Transverse colon (tissue), 4 donors: ENCODE data around the gene RBM47. TPM values are rescaled to one million over a fixed set of nuclear protein-coding genes. Genes with fewer than 3 reads are reported as not detected.
A peak's percentile ranks its signal among the peaks of the same experiment; 100 is the strongest.

Source experiments
- DNase-seq: peaks from one replicate; pipeline ENCODE4 v3.0.0-alpha.2; 2019
- H3K27ac ChIP-seq, 4 donors: fragments of 200-600 bp; sonication (generic); 2 replicates each; pipeline ENCODE4 v1.5.1; 2016 to 2018; ENCODE audit warnings: inconsistent platforms in 4 of 4
- H3K27me3 ChIP-seq: fragments of 200-600 bp; sonication (generic); 2 replicates; pipeline ENCODE4 v1.5.1; 2017; ENCODE audit warnings: inconsistent platforms
- H3K36me3 ChIP-seq, 4 donors: fragments of 200-600 bp; sonication (generic); 2 replicates each; pipeline ENCODE4 v1.5.1; 2017 to 2019; ENCODE audit warnings: inconsistent platforms in 4 of 4
- H3K4me1 ChIP-seq, 4 donors: fragments of 200-600 bp; sonication (generic); 2 replicates each; pipeline ENCODE4 v1.5.1; 2017 to 2020; ENCODE audit warnings: inconsistent platforms in 4 of 4
- H3K4me3 ChIP-seq, 4 donors: fragments of 200-600 bp; sonication (generic); 1 replicate in 1 of 4; 2 replicates in 3 of 4; pipeline versions ENCODE4 v1.5.1 to v1.6.1; 2017 to 2019; ENCODE audit warnings: inconsistent platforms in 4 of 4
- H3K9me3 ChIP-seq, 2 donors: fragments of 200-600 bp; sonication (generic); 2 replicates each; pipeline ENCODE4 v1.5.1; 2017 to 2019; ENCODE audit warnings: inconsistent platforms in 2 of 2
- CTCF ChIP-seq, 5 experiments: fragments of 200-600 bp in 3 of 5; fragments of 450-650 bp in 2 of 5; sonication (generic) in 3 of 5; IDR thresholded peaks; 1 replicate in 2 of 5; 2 replicates in 3 of 5; pipeline ENCODE4 v1.5.1; 2016 to 2017; ENCODE audit warnings: antibody characterized with exemption in 5 of 5, inconsistent platforms in 3 of 5, mild to moderate bottlenecking in 2 of 5, moderate library complexity in 1 of 5
- EP300 ChIP-seq: sonication (generic); formaldehyde crosslinking; IDR thresholded peaks from one replicate; pipeline ENCODE4 v1.6.1; 2017; ENCODE audit warnings: antibody characterized with exemption, low read depth
- POLR2A ChIP-seq: fragments of 450-650 bp; IDR thresholded peaks from one replicate; pipeline ENCODE4 v1.6.1; 2016; ENCODE audit warnings: antibody characterized with exemption, mild to moderate bottlenecking, moderate library complexity
- POLR2AphosphoS5 ChIP-seq, 3 donors: sonication (generic); formaldehyde crosslinking; IDR thresholded peaks; one replicate each; pipeline ENCODE4 v1.6.1; 2016; ENCODE audit warnings: antibody characterized with exemption in 3 of 3
- WGBS, 2 donors: methylation state at CpG; one replicate each; pipeline ENCODE4 v1.1.5; 2018; ENCODE audit warnings: low coverage in 1 of 2; 5-methylcytosine and 5-hydroxymethylcytosine counted together
- in situ Hi-C, 4 donors: fragments of 200-750 bp; cut with MboI; loops; one replicate each; pipeline versions ENCODE4 v1.15.0 to v1.15.1; 2017; ENCODE audit warnings: low sequenced_read_pairs in 3 of 4, low pct_ligation_motif_present in 1 of 4, low pct_unique_long_range_greater_than_20kb in 1 of 4
- intact Hi-C: fragments of 100-400 bp; cut with DNase I; formaldehyde crosslinking; loops from one replicate; pipeline ENCODE4 v1.15.1; 2023; ENCODE audit warnings: low total_unique reads
- total RNA-seq, 4 donors: library from RNA; depleted of rRNA; stranded (reverse); fragments of >200 nt; gene quantifications; one replicate each; pipeline ENCODE4 v1.1.0, GENCODE V29; 2016

Gene RBM47
- total RNA-seq, 4 donors from 2014 or later = 273 to 667 (median 572) TPM

GRCh38 chr4:40406340-40406739 lies 223.3 kb downstream of the RBM47 start:
- H3K36me3 ChIP-seq = no peaks in the 10 kb centered on the region
- in situ Hi-C loops = no loop called here
- no peak for DNase-seq
- no peaks in the 10 kb centered on the region for H3K27me3 ChIP-seq
- peaks cover 0 to 9% of the 10 kb centered on the region in 2 donors for H3K9me3 ChIP-seq
- TF ChIP-seq CTCF (IDR thresholded peaks at IDR 0.05) (no peak), POLR2AphosphoS5 (IDR thresholded peaks at IDR 0.05) (no peak), POLR2A (no peak), EP300 (no peak)
- H3K4me3 ChIP-seq = no peak overlapping the region
- 80 to 93% methylated on average over 2 to 4 of the region's 4 CpGs for WGBS, 2 donors
- H3K27ac ChIP-seq = no peak overlapping the region
- intact Hi-C loops = no loop called here
- peaks cover 0 to 15% (median 7%) of the 10 kb centered on the region in 4 donors for H3K4me1 ChIP-seq

GRCh38 chr4:40405193-40405592 lies 224.5 kb downstream of the RBM47 start:
- Histone ChIP-seq H3K27ac (peak overlapping the region; percentile 67 to 79 (median 78)), H3K4me1 (peaks cover 0 to 15% (median 7%) of the 10 kb centered on the region in 4 donors), H3K9me3 (peaks cover 0 to 9% of the 10 kb centered on the region in 2 donors), H3K27me3 (no peaks in the 10 kb centered on the region), H3K36me3 (no peaks in the 10 kb centered on the region), H3K4me3 (no peak overlapping the region)
- DNase-seq = no peak
- TF ChIP-seq CTCF (IDR thresholded peaks at IDR 0.05) = no peak
- in situ Hi-C loops (no loop called here), intact Hi-C loops (no loop called here)
- 76 to 87% methylated on average over 4 of the region's 4 CpGs for WGBS, 2 donors

GRCh38 chr4:40403081-40403480 lies 226.6 kb downstream of the RBM47 start:
- no peak for DNase-seq
- in situ Hi-C loops (no loop called here), intact Hi-C loops (no loop called here)
- TF ChIP-seq CTCF (IDR thresholded peaks at IDR 0.05) (no peak), EP300 (no peak), POLR2A (no peak)
- Histone ChIP-seq H3K36me3 (no peaks in the 10 kb centered on the region), H3K4me1 (peaks cover 0 to 23% (median 8%) of the 10 kb centered on the region in 4 donors), H3K27me3 (no peaks in the 10 kb centered on the region), H3K4me3 (no peak overlapping the region), H3K9me3 (peaks cover 0 to 9% of the 10 kb centered on the region in 2 donors), H3K27ac (no peak overlapping the region)
- 86 to 100% methylated on average over 2 to 5 of the region's 5 CpGs for WGBS, 2 donors

- TF ChIP-seq POLR2A = no peak
- TF ChIP-seq EP300 = no peak
- no peak for TF ChIP-seq CTCF (IDR thresholded peaks at IDR 0.05)
- TF ChIP-seq POLR2AphosphoS5 (IDR thresholded peaks at IDR 0.05) = no peak
- intact Hi-C loops = no loop called here
Observed at GRCh38 chr4:40402556-40402955, 227.1 kb downstream of the RBM47 start.

More at GRCh38 chr4:40402556-40402955, 227.1 kb downstream of the RBM47 start:
- Histone ChIP-seq H3K27ac (no peak overlapping the region), H3K9me3 (peaks cover 0 to 9% of the 10 kb centered on the region in 2 donors), H3K4me1 (peaks cover 0 to 23% (median 8%) of the 10 kb centered on the region in 4 donors), H3K36me3 (no peaks in the 10 kb centered on the region), H3K27me3 (no peaks in the 10 kb centered on the region), H3K4me3 (no peak overlapping the region)
- no peak for DNase-seq
- 92 to 100% methylated on average over 1 of the region's 1 CpG for WGBS, 2 donors
- in situ Hi-C loops = no loop called here
